Activated CD8-positive, alpha-beta T cell treated with anti-CD3 and anti-CD28 coated beads for 36 hours (primary cell): ENCODE data around the gene PDC. TPM values are rescaled to one million over a fixed set of nuclear protein-coding genes. Genes with fewer than 3 reads are reported as not detected.

Source experiments
- ATAC-seq: fragments of 200-7000 bp; cut with Tn5 transposase; one replicate; pipeline ENCODE4 v1.10.0; 2021; ENCODE audit warnings: mild to moderate bottlenecking, moderate library complexity
- CTCF ChIA-PET: fragments of 350-600 bp; sonication (Branson Sonifier 250); formaldehyde crosslinking; loops from one replicate; lab custom pipeline; 2021; ENCODE audit warnings: antibody characterized with exemption; lab: Charles Lee
- POLR2A ChIA-PET: fragments of 350-600 bp; sonication (Branson Sonifier 250); formaldehyde crosslinking; loops from one replicate; lab custom pipeline; 2021; ENCODE audit warnings: antibody characterized with exemption; lab: Charles Lee
- DNase-seq: peaks from one replicate; pipeline ENCODE4 v3.0.0-alpha.2; 2020
- H3K27ac Mint-ChIP-seq: one replicate; pipeline ENCODE4 v1.8.0; 2021; ENCODE audit warnings: mild to moderate bottlenecking, mixed read lengths
- H3K27me3 Mint-ChIP-seq: one replicate; pipeline ENCODE4 v1.8.0; 2021; ENCODE audit warnings: mixed read lengths
- H3K36me3 Mint-ChIP-seq: one replicate; pipeline ENCODE4 v1.8.0; 2021; ENCODE audit warnings: low read depth, mixed read lengths
- H3K4me1 Mint-ChIP-seq: one replicate; pipeline ENCODE4 v1.8.0; 2021; ENCODE audit warnings: low read depth, mixed read lengths
- H3K4me3 Mint-ChIP-seq: one replicate; pipeline ENCODE4 v1.8.0; 2021; ENCODE audit warnings: mild to moderate bottlenecking, moderate library complexity, mixed read lengths
- H3K9me3 Mint-ChIP-seq: one replicate; pipeline ENCODE4 v1.8.0; 2021; ENCODE audit warnings: mixed read lengths
- intact Hi-C: fragments of 100-400 bp; cut with micrococcal nuclease; formaldehyde crosslinking; loops from one replicate; pipeline ENCODE4 v1.10.0; 2022
- total RNA-seq, 2 experiments: library from RNA; stranded (reverse); gene quantifications; one replicate each; pipeline ENCODE4 v1.2.3, GENCODE V29; 2021
- TF ChIP-seq, protein P1 (sequence below): fragments of 200-600 bp; IDR thresholded peaks from one replicate; pipeline ENCODE4 v1.8.0; 2022; ENCODE audit warnings: antibody characterized with exemption, mild to moderate bottlenecking

The PDC gene
- total RNA-seq, 2 experiments from 2014 or later, result not detected

DNA sequence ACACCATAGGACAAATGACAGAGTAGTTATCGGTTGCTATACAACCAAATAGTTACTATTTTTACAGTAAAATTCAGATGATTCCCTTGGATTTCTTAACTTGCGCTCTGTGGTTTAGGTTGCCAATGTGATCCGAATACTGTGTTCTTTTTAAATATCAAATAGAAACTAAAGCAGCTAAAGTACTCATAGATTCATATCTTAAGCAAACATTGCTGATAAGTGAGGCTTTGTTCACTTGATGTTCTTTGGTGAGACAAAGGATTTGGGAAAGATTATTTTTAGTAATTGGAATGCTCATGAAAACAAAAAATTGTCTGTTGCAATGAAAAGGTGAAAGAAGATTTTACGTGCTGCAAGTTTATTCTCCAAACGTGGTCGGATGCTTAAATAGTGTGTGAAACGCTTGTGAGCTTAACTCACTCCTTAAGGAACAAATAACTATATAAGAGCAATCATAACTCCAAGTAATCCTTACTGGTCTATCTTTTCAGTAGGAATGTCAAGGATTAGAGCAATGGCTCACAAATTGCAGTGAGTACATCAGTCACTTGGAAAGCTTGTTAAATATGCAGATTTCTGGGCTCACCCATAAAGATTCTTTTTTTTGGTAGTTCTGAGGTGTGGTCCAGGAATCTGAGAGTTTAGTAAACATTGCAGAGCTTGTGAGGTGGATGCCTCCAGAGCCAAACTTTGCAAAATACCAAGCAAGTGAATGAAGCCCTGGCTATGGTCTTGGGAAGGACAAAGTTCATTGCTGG lies 31.8 kb upstream of the PDC start:
- no peaks in the 10 kb centered on the region for H3K27me3 Mint-ChIP-seq
- no peak overlapping the region for H3K27ac Mint-ChIP-seq
- TF ChIP-seq, protein P1, sequence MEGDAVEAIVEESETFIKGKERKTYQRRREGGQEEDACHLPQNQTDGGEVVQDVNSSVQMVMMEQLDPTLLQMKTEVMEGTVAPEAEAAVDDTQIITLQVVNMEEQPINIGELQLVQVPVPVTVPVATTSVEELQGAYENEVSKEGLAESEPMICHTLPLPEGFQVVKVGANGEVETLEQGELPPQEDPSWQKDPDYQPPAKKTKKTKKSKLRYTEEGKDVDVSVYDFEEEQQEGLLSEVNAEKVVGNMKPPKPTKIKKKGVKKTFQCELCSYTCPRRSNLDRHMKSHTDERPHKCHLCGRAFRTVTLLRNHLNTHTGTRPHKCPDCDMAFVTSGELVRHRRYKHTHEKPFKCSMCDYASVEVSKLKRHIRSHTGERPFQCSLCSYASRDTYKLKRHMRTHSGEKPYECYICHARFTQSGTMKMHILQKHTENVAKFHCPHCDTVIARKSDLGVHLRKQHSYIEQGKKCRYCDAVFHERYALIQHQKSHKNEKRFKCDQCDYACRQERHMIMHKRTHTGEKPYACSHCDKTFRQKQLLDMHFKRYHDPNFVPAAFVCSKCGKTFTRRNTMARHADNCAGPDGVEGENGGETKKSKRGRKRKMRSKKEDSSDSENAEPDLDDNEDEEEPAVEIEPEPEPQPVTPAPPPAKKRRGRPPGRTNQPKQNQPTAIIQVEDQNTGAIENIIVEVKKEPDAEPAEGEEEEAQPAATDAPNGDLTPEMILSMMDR, result no peak
- H3K36me3 Mint-ChIP-seq, result no peaks in the 10 kb centered on the region
- intact Hi-C loops, result no loop called here
- H3K4me3 Mint-ChIP-seq, result no peak overlapping the region
- no peaks in the 10 kb centered on the region for H3K9me3 Mint-ChIP-seq
- ChIA-PET CTCF (interaction anchor here (0.9 kb wide), 1 partner anchor 10 kb away, joined by 3 read pairs; no protein-coding TSS in a partner anchor), POLR2A (no interaction called here)
- H3K4me1 Mint-ChIP-seq, result peaks cover 7% of the 10 kb centered on the region
- DNase-seq (no peak), ATAC-seq (no peak)

DNA sequence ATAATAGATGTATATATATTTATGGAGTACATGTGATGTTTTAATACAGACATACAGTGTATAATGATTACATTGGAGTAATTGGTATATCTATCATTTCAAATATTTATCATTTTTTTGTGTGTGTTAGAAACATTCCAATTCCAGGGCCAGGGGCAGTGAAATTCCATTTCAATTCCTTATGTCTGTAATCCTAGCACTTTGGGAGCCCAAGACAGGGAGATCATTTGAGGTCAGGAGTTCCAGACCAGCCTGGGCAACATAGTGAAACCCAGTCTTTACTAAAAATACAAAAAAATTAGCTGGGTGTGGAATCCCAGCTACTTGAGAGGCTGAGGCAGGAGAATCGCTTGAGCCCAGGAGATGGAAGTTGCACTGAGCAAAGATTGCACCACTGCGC lies 30.4 kb upstream of the PDC start:
- TF ChIP-seq, protein P1, result no peak
- H3K4me3 Mint-ChIP-seq, result no peak overlapping the region
- no peaks in the 10 kb centered on the region for H3K9me3 Mint-ChIP-seq
- ChIA-PET POLR2A (no interaction called here), CTCF (no interaction called here)
- H3K27ac Mint-ChIP-seq, result no peak overlapping the region
- intact Hi-C loops, result no loop called here
- ATAC-seq (no peak), DNase-seq (no peak)
- H3K36me3 Mint-ChIP-seq, result no peaks in the 10 kb centered on the region
- peaks cover 7% of the 10 kb centered on the region for H3K4me1 Mint-ChIP-seq
- H3K27me3 Mint-ChIP-seq, result no peaks in the 10 kb centered on the region

DNA sequence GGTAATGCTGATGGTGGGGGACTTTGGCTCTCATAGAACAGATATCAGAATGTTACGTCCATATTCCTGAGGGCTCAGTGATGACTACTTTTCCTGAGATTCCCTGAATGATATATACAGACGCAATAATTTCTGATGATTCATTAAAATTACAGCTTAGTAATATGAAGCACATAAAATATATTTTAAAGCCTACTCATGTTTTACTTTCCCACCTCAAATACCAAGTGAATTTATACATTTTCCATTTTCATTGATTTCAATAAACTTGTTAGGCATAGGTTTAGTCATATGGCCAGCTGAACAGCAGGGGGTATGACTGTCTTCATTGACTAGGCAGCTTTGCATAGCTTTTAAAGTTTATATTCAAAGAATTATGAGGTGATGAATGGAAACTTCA lies 26.2 kb upstream of the PDC start:
- ChIA-PET POLR2A (no interaction called here), CTCF (no interaction called here)
- no peak overlapping the region for H3K27ac Mint-ChIP-seq
- H3K36me3 Mint-ChIP-seq, result no peaks in the 10 kb centered on the region
- H3K4me1 Mint-ChIP-seq, result no peaks in the 10 kb centered on the region
- H3K9me3 Mint-ChIP-seq, result no peaks in the 10 kb centered on the region
- no peak overlapping the region for H3K4me3 Mint-ChIP-seq
- H3K27me3 Mint-ChIP-seq, result no peaks in the 10 kb centered on the region
- DNase-seq (no peak), ATAC-seq (no peak)
- intact Hi-C loops, result loop anchor here (10.0 kb wide), 1 partner anchor 118 kb away; no protein-coding TSS in a partner anchor
- TF ChIP-seq, protein P1, result no peak

DNA sequence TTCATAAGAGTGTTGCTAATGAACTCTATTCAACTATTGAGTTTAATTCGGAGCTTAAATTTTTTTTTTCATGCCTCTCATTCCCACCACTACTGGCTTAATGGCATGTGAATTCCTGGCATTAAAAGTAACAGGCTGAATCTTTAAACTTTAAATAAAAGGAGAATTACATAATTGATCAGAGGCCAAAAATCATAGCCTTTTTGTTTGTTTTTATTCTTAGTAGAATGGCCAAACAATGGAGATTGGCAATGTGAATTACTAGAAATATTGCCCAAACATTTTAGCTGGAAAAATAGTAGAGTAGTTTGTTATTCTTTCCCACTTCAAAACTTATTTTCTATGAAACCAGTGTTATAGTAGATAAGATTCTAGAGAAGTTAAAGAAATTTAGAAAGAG lies 25.1 kb upstream of the PDC start:
- no peaks in the 10 kb centered on the region for H3K9me3 Mint-ChIP-seq
- DNase-seq (no peak), ATAC-seq (no peak)
- H3K27ac Mint-ChIP-seq, result no peak overlapping the region
- H3K36me3 Mint-ChIP-seq, result no peaks in the 10 kb centered on the region
- CTCF ChIA-PET, result no interaction called here
- POLR2A ChIA-PET, result no interaction called here
- H3K27me3 Mint-ChIP-seq, result no peaks in the 10 kb centered on the region
- H3K4me3 Mint-ChIP-seq, result no peak overlapping the region
- intact Hi-C loops, result loop anchor here (10.0 kb wide), 1 partner anchor 119 kb away; no protein-coding TSS in a partner anchor
- H3K4me1 Mint-ChIP-seq, result no peaks in the 10 kb centered on the region
- TF ChIP-seq, protein P1, result no peak

DNA sequence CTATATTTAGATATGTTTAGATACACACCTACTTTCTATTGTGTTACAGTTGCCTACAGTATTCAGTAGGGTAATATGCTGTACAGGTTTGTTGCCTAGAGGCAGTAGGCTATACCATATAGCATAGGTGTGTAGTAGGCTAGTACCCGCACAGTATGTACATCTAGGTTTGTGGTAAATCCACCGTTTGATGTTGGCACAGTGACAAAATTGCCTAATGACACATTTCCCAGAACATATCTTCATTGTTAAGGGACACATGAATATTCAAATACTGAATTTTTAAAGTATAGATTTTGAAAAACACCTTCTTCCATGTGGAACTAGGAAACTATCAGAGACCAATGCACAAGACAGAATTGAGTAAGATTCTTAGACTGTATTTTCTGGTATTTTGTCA lies 22.6 kb upstream of the PDC start:
- Mint-ChIP-seq H3K4me3 (no peak overlapping the region), H3K27me3 (no peaks in the 10 kb centered on the region), H3K27ac (no peak overlapping the region), H3K36me3 (no peaks in the 10 kb centered on the region), H3K4me1 (no peaks in the 10 kb centered on the region), H3K9me3 (no peaks in the 10 kb centered on the region)
- ChIA-PET POLR2A (no interaction called here), CTCF (interaction anchor here (1.8 kb wide), 2 partner anchors 10 to 510 kb away, joined by 3 to 8 read pairs; no protein-coding TSS in a partner anchor)
- no peak for ATAC-seq
- TF ChIP-seq, protein P1, result no peak
- intact Hi-C loops, result loop anchor here (5.0 to 10.0 kb wide), 3 partner anchors 121 to 504 kb away; partner anchors contain the start of gene PTGS2
- DNase-seq, result no peak
